AML-193 (cell line): ENCODE data around the gene PRSS53.
"Not testable (repeated sequence)": the region's sequence is repeated elsewhere in the genome, so short reads cannot be mapped to it uniquely, and the experiment has no call there.

Experiments used
- DNase-seq, 2 experiments: peaks; one replicate each; lab custom pipeline; 2025; lab: John Stamatoyannopoulos, UW

The PRSS53 gene

DNA sequence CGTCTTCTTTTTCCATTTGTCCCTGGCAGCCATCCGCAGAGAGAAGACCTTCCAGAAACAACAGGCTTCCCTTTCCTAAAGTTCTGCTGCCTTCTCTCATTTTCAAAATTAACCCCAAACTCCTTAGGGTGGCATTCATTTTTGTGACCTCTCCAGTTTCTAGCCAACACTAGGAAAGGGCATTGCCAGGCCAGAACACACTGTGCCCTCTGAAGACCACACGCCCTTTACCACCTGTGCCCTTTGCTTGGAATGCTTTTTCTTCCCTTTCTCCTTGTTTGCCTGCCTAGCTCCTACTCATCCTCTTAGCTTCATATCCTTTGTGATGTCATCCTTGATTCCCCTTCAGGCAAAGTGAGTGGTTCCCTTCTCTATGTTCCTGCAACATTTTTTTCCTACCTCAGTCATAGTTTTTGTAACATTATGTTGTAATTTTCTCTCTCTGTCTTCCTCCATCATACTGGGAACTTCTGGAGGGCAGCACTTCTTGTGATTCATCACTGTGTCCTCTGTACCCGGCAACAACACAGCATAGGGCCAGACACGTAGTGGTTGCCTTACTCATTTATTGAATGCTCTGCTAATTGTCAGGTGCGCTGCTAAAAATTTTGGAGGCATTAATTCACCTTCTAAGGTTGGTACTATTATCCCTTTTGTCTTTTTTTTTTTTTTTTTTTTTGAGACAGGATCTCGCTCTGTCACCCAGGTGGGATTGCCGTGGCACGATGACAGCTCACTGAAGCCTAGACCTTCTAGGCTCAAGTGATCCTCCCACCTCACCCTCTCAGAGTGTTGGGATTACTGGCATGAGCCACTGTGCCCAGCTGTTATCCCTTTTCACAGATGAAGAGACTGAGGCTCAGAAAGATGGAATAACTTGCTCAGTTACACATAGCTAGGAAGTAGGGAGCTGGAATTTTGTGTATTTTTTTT is 29.7 kb upstream of the PRSS53 start:
- peak; percentile 57 to 64 for DNase-seq

DNA sequence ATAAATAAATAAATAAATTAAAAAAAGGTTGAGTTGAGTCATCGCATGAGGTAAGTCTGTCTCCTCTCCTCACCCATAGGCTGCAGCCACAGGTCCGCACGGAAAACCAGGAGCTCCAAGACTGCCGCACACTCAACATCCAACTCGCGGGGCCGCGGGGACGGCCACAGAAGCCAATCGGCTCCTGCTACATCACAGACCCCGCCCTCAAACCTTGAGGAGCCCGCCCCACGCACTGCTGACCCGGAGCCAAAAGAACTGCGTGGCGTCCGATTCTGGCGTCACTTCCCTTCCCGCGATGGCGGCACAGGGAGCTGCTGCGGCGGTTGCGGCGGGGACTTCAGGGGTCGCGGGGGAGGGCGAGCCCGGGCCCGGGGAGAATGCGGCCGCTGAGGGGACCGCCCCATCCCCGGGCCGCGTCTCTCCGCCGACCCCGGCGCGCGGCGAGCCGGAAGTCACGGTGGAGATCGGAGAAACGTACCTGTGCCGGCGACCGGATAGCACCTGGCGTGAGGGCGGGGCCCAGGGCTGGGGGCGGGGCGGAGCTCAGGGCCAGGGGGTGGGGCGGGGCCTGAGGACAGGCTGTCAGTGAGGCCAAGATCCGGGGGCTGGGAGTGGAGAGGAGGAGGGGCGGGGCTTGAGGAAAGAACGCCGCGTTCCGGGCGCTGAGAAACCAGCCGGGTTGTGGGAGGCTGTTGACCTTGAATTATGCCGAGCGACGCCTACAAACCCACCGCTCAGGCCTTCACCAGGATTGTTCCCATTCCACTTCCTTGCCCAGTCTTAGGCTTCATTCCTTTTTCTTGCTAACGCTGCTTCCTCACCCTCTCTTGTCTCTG is 28.9 kb upstream of the PRSS53 start, which contains the start of gene KAT8:
KAT8 (plus strand) TSS at position 281 of the 839 bp plus-strand sequence; CDS start at position 299, 18 bp downstream.
- DNase-seq, result peak; percentile 95 to 97

DNA sequence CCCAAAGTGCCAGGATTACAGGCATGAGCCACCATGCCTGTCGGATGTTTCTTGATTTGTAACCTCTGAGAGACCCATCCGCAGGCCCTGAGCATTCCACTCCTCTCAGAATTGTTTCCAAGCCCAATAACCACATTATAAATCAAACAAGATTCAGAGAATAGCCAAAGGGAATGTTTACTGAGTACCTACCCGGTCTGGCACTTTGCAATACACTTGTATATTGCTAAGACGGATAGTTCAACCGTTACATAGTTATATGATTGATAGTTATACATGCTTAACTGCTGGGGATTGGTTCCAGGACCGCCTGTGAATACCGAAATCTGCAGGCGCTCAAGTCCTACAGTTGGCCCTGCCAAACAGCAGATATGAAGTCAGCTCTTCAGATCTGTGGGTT is 25.7 kb upstream of the PRSS53 start:
- no peak for DNase-seq

DNA sequence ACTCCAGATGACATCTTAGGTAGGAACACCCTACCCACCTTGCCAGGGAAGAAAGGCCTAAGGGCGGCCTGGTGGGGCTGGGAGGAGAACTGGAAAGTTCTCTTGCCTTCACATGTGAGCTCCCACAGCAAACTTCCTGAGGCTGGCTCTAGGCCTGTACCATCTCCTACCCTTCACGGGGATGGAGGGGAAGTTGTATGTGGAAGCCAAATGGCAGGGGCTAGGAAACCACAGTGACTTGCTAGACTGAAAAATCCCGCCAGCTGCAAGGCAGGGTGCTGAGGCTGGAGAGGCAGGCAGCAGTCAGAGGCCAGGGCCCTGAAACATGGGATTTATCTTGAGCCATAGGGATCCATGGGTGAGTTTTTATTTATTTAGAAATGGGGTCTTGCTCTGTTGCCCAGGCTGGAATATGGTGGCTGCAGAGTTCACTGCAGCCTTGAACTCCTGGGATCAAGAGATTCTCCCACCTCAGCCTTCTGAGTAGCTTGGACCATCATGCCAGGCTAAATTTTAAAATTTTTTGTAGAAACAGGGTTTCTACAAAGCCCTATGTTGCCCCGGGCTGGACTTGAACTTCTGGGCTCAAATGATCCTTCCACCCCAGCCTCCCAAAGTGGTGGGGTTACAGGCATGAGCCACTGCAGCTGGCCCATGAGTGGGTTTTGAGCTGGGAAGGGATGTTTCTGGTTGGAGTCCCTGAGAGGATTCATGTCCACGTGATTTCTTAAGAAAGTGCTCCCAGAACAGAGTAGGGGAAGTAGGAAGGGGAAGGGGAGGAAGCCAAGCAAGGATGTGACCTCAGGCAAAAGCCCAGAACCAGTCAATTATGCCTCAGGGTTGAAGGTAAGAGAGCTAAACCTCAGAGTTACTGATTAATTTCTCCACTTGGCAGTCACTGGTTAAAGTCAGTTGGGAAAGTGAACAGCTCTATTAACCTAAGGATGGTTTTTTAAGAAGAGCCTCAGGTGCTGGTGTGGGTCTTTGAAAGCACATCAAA is 24.7 kb upstream of the PRSS53 start:
- peak; percentile 75 to 82 for DNase-seq

DNA sequence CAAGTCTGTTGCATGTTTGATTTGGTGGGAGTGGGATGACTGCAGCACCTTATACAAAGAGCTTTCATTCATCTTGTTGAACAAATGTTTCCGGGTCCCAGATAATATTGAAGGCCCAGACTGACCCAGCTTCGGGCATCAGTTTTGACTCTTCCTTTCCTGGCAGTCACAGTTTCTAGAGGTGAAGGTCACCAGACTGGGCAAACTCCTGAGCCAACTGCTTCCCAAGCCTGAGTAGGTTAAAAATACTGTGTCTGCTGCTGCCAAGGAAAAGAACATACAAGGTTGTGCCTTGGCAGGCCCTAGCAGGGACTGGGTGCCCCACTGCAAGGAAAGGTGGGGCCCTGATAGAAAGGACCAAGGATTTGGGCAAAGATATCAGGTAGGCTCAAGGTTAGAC is 24.0 kb upstream of the PRSS53 start:
- no peak for DNase-seq

DNA sequence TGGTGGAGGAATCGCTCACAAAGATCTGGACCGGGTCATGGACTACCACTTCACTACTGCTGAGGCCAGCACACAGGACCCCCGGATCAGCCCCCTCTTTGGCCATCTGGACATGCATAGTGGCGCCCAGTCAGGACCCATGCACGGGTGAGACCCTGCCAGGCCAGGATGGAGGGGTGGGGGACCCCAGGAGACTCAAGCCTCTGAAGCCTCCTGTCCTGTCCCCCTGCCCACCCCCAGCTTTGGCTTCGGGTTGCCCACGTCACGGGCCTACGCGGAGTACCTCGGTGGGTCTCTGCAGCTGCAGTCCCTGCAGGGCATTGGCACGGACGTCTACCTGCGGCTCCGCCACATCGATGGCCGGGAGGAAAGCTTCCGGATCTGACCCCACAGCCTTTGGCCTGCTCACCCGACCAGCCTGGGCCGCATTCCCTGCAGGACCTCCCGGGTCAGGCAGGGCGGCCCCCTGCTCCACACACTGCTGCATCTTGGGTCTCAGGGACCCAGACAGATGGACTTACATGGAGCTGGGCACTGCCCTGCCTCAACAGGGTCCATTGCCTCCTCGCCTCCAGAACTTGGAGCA is 23.2 kb upstream of the PRSS53 start:
- no peak for DNase-seq

DNA sequence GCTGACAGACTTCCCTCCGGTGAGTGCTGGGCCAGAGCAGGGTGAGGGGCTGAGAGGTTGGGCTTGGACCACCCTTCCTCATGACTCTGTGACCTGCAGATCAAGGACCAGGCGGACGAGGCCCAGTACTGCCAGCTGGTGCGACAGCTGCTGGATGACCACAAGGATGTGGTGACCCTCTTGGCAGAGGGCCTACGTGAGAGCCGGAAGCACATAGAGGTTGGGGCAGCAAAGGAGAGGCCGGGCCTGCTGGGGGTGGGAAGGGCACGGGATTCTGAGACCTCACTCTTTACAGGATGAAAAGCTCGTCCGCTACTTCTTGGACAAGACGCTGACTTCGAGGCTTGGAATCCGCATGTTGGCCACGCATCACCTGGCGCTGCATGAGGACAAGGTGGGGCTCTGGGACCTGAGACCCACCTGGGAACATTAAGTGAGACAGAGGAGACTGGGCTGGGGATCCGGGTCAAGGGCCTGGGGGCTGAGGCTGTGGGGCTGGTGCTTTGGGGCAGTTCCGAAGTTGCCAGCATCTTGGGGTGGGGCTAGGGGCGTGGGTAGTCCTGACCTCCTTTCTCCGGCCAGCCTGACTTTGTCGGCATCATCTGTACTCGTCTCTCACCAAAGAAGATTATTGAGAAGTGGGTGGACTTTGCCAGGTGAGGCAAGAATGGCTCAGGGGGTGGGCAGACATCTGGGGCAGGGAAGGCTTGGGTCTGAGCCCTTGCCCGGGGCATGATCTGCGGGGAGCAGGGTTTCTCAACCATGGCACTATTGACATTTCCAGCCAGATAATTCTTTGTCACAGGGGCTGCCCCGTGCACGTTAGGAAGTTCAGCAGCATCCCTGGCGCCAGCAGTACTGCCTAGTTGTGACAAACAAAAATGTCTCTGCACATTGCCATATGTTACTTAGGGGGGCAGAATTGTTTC is 21.6 kb upstream of the PRSS53 start:
- no peak for DNase-seq

DNA sequence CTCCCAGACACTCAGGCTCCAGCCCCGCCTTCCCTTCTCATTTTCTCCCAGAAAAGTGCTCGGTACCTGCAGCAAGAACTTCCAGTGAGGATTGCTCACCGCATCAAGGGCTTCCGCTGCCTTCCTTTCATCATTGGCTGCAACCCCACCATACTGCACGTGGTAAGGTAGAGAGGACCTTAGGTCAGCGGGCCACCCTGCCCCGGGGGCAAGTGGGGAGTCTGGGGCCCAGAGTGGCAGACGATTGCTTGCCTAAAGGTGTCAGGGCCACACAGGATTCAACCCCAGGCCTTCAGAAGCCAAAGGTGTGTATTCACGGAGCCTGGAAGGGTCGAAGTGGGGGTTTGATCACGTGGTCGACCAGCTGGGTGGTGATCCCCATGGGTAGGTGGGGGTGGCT is 20.9 kb upstream of the PRSS53 start:
- DNase-seq, result no peak

DNA sequence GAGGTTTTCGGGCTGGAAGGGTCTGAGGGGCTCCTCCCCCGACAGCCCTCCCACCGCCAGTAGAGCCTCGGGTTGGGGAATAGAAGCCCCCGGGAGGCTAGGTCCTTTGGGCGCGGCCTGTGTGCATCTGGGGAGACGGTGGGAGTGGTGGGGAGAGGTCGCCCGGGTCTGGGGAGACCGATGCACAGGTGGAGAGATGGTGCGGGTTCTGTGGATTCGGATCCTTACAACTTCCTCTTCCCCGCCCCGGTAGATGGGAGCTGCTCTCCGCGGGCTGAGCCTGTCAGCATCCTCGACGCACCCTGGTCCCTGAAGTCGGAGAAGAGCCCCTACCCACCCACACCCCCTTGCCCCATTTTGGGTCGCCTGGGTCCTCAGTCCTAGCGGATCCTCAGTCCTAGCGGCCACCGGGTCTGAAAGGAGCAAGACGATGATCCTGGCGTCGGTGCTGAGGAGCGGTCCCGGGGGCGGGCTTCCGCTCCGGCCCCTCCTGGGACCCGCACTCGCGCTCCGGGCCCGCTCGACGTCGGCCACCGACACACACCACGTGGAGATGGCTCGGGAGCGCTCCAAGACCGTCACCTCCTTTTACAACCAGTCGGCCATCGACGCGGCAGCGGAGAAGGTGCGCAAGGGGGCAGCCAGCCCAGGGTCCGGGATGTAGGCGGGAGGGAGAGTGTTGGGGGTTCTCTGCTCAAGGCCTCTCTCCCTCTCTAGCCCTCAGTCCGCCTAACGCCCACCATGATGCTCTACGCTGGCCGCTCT is 20.2 kb upstream of the PRSS53 start:
- no peak for DNase-seq

DNA sequence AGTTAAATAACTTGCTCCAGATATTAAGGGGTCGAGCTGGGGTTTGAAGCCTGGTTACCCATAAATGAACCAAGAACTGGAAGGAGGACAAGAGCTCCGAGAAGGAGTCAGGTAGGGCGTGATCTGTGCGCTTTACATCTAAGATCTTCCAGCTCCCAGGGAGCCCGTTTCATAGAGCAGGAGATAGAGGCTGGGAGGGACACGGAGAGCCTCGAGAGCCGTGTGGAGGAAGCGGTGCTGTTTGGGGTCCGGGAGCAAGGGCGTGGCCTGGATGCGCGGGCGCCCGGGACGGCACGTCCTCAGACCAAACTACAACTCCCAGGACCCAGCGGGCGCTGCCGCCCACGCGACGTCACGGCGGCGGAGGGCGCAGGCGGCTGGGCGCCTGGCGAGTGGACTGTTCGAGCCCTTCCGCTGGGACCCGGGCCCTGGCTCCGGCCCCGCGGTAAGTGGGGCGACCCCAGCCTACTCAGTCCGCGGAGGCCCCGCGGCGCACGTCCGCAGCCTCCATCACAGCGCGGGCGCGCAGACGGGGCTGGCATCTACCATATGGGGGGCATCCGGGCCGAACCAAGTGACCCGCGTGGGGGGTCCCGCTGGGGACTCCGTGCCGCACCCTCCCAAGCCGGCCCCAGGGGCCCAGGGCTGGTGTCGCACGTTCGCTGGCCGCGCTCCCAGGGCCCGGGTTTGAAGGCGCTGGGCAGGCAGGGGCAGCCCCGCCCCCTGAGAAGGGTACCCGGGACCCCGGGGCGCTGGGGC is 19.5 kb upstream of the PRSS53 start, which contains the start of gene BCKDK:
BCKDK (plus strand) TSS at position 352 of the 759 bp plus-strand sequence. CDS start 838 bp downstream, outside the sequence.
- peak; percentile 62 to 72 for DNase-seq

DNA sequence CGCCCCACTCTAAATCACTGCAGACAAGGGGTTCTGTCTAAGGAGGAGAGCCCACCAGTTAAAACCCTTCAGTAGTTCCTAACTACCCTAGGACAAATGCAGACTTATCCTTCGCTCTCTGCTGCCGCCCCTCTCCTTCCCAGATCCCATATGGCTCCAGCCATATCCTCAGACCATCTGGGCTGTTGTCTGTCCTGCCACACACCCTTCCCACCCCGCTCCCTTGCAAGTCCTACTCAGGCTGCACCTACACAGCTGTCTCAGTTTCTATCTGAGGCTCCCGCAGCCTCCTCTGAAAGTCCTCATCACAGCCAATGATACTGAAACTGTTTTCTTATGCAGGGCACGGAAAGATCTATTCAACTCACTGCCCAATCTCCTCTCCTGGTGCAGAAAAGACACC is 18.7 kb upstream of the PRSS53 start:
- no peak for DNase-seq

DNA sequence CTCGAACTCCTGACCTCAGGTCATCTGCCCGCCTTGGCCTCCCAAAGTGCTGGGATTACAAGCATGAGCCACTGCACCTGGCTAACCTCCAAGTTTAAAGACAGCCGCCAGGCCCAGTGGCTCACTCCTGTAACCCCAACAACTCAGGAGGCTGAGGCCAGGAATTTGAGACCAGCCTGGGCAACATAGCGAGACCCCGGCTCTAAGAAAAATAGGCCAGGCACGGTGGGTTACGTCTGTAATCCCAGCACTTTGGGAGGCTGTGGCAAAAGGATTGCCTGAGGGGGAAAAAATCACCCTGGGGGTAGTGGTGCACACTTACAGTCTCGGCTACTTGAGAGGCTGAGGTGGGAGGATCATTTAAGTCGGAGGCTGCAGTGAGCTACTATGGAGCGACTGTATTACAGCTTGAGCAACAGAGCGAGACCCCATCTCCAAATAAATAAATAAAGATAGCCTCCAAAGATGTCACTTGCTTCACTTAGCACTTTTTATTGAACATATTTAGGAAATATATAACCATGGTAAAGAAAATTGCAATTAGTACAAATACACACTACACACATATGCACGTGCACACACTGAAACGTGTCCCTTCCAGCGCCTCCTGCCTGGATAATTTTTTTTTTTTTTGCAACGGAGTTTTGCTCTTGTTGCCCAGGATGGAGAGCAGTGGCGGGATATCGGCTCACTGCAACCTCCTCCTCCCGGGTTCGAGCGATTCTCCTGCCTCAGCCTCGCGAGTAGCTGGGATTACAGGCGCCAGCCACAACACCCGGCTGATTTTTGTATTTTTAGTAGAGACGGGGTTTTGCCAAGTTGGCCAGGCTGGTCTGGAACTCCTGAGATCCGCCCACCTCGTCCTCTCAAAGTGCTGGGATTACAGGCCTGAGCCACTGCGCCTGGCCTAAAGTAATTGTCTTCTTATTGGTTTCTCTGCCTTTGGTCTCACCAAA is 18.0 kb upstream of the PRSS53 start:
- no peak for DNase-seq

DNA sequence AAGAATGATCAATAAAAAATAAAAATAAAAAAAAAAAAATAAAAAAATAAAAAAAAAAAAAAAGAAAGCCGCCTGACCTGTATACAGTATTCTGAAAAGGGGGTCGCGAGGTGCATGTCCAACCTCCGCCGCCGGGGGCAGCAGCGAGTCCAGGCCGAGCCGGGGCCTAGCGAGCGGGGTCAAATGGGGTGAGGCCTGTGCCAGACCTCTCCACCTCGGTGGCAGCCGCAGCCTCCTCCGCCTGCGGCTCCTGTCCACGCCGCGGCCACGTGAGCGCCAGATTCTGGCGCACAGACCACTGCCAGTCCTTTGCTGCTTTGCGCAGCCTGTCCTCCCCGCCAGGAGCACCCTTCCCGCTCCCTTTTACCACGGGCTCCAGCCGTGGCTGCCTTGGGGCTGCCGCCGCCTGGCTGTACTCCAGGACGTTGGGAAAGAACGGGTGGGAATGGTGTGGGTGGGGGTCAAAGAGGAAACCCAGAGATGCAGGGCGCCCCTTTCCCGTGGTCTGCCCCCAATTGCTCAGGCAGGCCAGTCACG is 17.0 kb upstream of the PRSS53 start:
- peak; percentile 78 to 80 for DNase-seq

DNA sequence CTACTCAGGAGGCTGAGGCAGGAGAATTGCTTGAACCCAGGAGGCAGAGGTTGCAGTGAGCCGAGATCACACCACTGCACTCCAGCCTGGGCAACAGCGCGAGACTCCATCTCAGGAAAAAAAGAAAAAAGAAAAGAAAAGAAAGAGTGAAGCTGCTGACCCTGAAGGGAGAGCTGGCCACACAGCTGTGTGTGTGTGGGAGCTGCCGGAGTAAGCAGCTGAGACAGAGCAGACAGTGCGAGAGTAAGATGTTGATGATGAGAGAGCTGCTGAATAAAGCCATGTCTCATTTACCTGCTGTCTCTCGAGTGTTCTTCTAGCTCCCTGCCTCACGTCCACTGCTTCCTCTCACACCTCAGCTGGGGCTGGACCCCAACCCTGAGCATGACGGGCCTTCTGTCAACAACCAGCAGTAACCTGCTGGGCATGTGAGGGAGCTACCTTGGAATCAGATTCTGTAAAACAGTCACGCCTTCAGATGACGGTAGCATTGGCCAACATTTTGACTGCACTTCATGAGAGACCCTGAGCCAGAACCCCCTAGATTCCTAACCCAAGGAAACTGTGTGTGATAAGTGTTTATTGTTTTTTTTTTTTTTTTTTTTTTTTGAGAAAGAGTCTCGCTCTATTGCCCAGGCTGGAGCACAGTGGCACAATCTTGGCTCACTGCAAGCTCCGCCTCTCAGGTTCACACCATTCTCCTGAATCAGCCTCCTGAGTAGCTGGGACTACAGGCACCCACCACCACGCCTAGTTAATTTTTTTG is 12.3 kb upstream of the PRSS53 start:
- not testable (repeated sequence) for DNase-seq

DNA sequence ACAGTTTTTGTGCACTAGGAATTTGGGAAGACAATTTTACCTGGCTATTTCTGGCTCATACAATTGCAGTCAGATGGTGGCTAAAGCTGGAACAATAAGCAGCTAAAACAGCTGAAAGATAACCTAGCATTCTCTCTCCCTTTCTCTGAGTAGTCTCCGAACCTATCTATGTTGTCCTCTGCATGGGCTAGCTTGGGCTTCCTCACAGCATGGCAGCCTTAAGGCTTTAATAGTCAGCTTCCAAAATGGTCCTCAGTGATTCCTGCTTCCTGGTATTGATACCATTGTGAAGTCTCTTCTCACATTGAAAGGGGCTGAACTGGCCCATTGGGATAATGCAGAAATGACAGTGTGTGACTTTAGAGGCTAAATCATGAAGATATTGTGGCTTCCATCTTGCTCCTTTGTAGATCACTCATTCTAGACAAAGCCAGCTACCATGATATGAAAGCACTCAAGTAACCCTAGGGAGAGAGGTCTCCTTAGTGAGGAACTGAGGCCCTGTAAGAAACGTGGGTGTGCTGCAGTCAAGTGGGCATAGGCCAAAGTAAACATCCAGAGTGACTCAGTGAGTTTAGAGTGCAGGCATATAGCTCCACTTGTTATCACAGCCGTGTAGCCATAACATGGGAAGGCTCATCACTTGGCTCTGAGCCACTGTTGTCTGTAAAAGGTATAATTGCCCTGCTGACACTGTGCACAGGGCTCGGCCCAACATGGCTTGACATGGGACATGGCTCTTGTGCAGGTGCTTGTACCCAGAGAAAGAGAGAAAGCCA is 11.3 kb upstream of the PRSS53 start:
- no peak for DNase-seq
